ENCODE data around the gene CFAP300. TPM values are rescaled to one million over a fixed set of nuclear protein-coding genes. Genes with fewer than 3 reads are reported as not detected.

The CFAP300 gene
- total and polyA plus RNA-seq, 2 donors from 2014 or later: 4.3 to 8.2 TPM

DNA sequence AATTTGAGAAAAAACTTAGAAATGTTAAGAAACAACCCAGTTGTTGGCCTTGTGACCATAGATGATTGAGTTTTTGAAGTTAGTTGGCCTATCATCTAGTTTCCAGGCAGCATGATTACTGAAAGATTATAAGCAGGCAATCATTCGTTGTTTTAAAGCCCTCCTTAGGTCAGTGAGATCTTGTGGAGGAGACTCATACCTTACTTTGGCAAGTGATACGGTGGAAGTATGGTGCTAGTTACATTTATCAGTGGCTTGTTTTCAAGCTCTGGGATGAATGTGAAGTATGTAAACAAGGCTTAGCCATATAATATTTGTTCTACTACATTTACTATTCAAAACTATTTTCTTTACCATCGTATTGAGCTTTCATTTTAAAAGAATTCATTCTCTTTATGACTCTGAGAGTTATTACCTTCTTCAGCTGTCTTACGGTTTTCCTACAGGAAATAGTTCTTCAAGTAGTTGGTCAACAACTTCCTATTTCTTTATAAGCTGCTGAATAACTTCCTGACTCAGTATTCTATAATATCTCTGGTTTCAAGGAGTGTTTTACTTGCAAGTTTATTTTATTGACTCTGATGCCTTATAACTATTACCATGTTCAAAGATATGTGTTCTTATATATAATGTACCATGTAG lies 70.4 kb downstream of the CFAP300 start:
- peaks cover 6 to 28% (median 11%) of the 10 kb centered on the region in 3 donors for H3K4me1 ChIP-seq (ENCODE audit: control insufficient read depth in 2 of 3, insufficient read depth in 2 of 3, low read depth in 1 of 3, low read length in 3 of 3)
- DNase-seq: no peak
- FAIRE-seq: peak; percentile 52
- H3K36me3 ChIP-seq (ENCODE audit: control insufficient read depth in 2 of 3, insufficient read depth in 3 of 3, low read length in 3 of 3): no peaks in the 10 kb centered on the region
- no peaks in the 10 kb centered on the region for H3K27me3 ChIP-seq (ENCODE audit: control insufficient read depth, insufficient read depth, low read length)
- H3K9ac ChIP-seq (ENCODE audit: low read length in 3 of 3): no peak overlapping the region
- intact Hi-C loops (cut with DNase I): no loop called here
- TF ChIP-seq, protein P1, sequence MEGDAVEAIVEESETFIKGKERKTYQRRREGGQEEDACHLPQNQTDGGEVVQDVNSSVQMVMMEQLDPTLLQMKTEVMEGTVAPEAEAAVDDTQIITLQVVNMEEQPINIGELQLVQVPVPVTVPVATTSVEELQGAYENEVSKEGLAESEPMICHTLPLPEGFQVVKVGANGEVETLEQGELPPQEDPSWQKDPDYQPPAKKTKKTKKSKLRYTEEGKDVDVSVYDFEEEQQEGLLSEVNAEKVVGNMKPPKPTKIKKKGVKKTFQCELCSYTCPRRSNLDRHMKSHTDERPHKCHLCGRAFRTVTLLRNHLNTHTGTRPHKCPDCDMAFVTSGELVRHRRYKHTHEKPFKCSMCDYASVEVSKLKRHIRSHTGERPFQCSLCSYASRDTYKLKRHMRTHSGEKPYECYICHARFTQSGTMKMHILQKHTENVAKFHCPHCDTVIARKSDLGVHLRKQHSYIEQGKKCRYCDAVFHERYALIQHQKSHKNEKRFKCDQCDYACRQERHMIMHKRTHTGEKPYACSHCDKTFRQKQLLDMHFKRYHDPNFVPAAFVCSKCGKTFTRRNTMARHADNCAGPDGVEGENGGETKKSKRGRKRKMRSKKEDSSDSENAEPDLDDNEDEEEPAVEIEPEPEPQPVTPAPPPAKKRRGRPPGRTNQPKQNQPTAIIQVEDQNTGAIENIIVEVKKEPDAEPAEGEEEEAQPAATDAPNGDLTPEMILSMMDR (IDR thresholded peaks at IDR 0.05; ENCODE audit: borderline replicate concordance, extremely low read depth, insufficient read depth): no peak
- H3K9me3 ChIP-seq (ENCODE audit: control insufficient read depth in 2 of 3, insufficient read depth in 1 of 3, low read length in 3 of 3): no peaks in the 10 kb centered on the region
- no peak overlapping the region for H3K4me3 ChIP-seq (ENCODE audit: low read length in 3 of 3)
- no peak overlapping the region for H3K27ac ChIP-seq (ENCODE audit: low read depth in 2 of 2, low read length in 2 of 2)

DNA sequence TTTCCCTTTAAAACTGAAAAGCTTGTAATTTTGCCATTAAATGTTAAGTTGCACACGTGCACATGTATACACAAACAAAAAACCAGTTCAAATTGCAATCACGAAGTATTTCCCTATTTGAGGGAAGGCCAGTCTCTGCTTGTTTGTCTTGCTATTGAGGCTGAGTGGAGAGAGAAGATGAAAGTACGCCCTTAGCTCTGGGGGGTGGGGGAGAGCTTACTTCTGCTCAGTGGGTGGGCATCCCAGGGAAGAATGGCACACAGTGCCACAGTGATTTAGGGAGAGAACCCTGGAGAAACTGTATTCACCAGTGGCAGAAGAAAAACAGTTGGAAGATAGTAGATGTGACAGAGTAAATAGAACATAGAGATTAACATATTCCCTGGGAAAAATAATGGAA lies 71.7 kb downstream of the CFAP300 start:
- FAIRE-seq (no peak), DNase-seq (no peak)
- intact Hi-C loops (cut with DNase I): no loop called here
- TF ChIP-seq, protein P1 (IDR thresholded peaks at IDR 0.05; ENCODE audit: borderline replicate concordance, extremely low read depth, insufficient read depth): no peak
- H3K27ac ChIP-seq (ENCODE audit: low read depth in 2 of 2, low read length in 2 of 2): no peak overlapping the region
- H3K9me3 ChIP-seq (ENCODE audit: control insufficient read depth in 2 of 3, insufficient read depth in 1 of 3, low read length in 3 of 3): no peaks in the 10 kb centered on the region
- H3K4me1 ChIP-seq (ENCODE audit: control insufficient read depth in 2 of 3, insufficient read depth in 2 of 3, low read depth in 1 of 3, low read length in 3 of 3): peaks cover 6 to 23% (median 11%) of the 10 kb centered on the region in 3 donors
- no peak overlapping the region for H3K4me3 ChIP-seq (ENCODE audit: low read length in 3 of 3)
- H3K9ac ChIP-seq (ENCODE audit: low read length in 3 of 3): no peak overlapping the region
- H3K27me3 ChIP-seq (ENCODE audit: control insufficient read depth, insufficient read depth, low read length): no peaks in the 10 kb centered on the region
- no peaks in the 10 kb centered on the region for H3K36me3 ChIP-seq (ENCODE audit: control insufficient read depth in 2 of 3, insufficient read depth in 3 of 3, low read length in 3 of 3)

DNA sequence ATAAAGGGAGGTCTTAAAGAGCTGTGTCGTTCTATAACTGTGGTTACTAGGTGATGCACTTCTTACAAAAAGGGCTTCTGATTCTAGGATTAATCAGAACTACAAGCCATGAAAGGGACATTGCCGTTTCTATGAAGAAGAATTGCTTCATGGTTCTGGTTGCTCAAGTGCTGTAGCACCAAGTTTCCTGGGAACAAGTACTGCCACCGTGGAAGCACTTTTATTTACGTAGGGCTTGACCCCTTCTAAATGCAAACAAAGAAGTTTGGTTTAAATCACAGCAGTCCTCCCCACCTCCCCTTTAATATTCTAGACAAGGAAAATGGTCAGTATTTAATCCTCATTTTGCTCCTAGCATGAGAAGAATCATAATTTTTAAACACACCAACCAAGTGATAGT lies 72.8 kb downstream of the CFAP300 start:
- no peak overlapping the region for H3K27ac ChIP-seq (ENCODE audit: low read depth in 2 of 2, low read length in 2 of 2)
- peaks cover 4 to 22% (median 11%) of the 10 kb centered on the region in 3 donors for H3K4me1 ChIP-seq (ENCODE audit: control insufficient read depth in 2 of 3, insufficient read depth in 2 of 3, low read depth in 1 of 3, low read length in 3 of 3)
- intact Hi-C loops (cut with DNase I): no loop called here
- TF ChIP-seq, protein P1 (IDR thresholded peaks at IDR 0.05; ENCODE audit: borderline replicate concordance, extremely low read depth, insufficient read depth): no peak
- DNase-seq: peak in 1 of 5 donors; percentile 49
- no peak for FAIRE-seq
- H3K36me3 ChIP-seq (ENCODE audit: control insufficient read depth in 2 of 3, insufficient read depth in 3 of 3, low read length in 3 of 3): no peaks in the 10 kb centered on the region
- no peaks in the 10 kb centered on the region for H3K27me3 ChIP-seq (ENCODE audit: control insufficient read depth, insufficient read depth, low read length)
- no peaks in the 10 kb centered on the region for H3K9me3 ChIP-seq (ENCODE audit: control insufficient read depth in 2 of 3, insufficient read depth in 1 of 3, low read length in 3 of 3)
- H3K4me3 ChIP-seq (ENCODE audit: low read length in 3 of 3): no peak overlapping the region
- H3K9ac ChIP-seq (ENCODE audit: low read length in 3 of 3): no peak overlapping the region

All from kidney (tissue), 14 donors.